Kidney (tissue), 14 donors: Measurements from ENCODE around the gene INO80D. TPM values are rescaled to one million over a fixed set of nuclear protein-coding genes. Genes with fewer than 3 reads are reported as not detected.

ENCODE experiments used
- DNase-seq, 5 donors: peaks; one replicate each; pipeline ENCODE4 v3.0.0-alpha.2; 2013 to 2020
- FAIRE-seq: peaks from 2 replicates; lab custom pipeline; 2012; peaks lifted over from hg19 to GRCh38; lab: Jason Lieb, UNC
- H3K27ac ChIP-seq, 2 donors: one replicate each; pipeline ENCODE4 v1.7.0; 2013; ENCODE audit warnings: low read depth in 2 of 2, low read length in 2 of 2, inconsistent platforms in 1 of 2
- H3K27me3 ChIP-seq: one replicate; pipeline ENCODE4 v1.7.1; 2013; ENCODE audit warnings: low read length, inconsistent platforms; ENCODE audit not compliant: control insufficient read depth, insufficient read depth
- H3K36me3 ChIP-seq, 3 donors: one replicate each; pipeline versions ENCODE4 v1.7.0 to v1.7.1; 2013; ENCODE audit warnings: low read length in 3 of 3, control low read depth in 1 of 3, inconsistent platforms in 1 of 3; ENCODE audit not compliant: insufficient read depth in 3 of 3, control insufficient read depth in 2 of 3
- H3K4me1 ChIP-seq, 3 donors: one replicate each; pipeline versions ENCODE4 v1.7.0 to v1.7.1; 2013; ENCODE audit warnings: low read length in 3 of 3, inconsistent platforms in 1 of 3, low read depth in 1 of 3; ENCODE audit not compliant: control insufficient read depth in 2 of 3, insufficient read depth in 2 of 3
- H3K4me3 ChIP-seq, 3 donors: one replicate each; pipeline versions ENCODE4 v1.7.0 to v1.8.1; 2013; ENCODE audit warnings: low read length in 3 of 3, control low read depth in 1 of 3, inconsistent platforms in 1 of 3
- H3K9ac ChIP-seq, 3 donors: one replicate each; pipeline versions ENCODE4 v1.7.0 to v1.7.1; 2013; ENCODE audit warnings: low read length in 3 of 3, control low read depth in 1 of 3, inconsistent platforms in 1 of 3
- H3K9me3 ChIP-seq, 3 donors: one replicate each; pipeline versions ENCODE4 v1.7.0 to v1.7.1; 2013; ENCODE audit warnings: low read length in 3 of 3, control low read depth in 1 of 3, inconsistent platforms in 1 of 3; ENCODE audit not compliant: control insufficient read depth in 2 of 3, insufficient read depth in 1 of 3
- intact Hi-C: fragments of 100-400 bp; cut with DNase I; formaldehyde crosslinking; loops from one replicate; pipeline ENCODE4 v1.11.1; 2022
- polyA plus RNA-seq: library from polyadenylated mRNA; stranded (reverse); fragments of 350-450 nt; fragmentation: Illumina TruSeq; extraction: RNeasy Lipid Tissue Mini Kit (QIAGEN cat#74804); gene quantifications from one replicate; pipeline ENCODE4 v1.2.3, GENCODE V29; 2014; ENCODE audit warnings: low read depth, low replicate concordance; ENCODE audit not compliant: insufficient read depth
- total RNA-seq: library from RNA; stranded (reverse); fragmentation: NEBNext Ultra II Directional; extraction: Animal tissue kit (Norgen Biotek cat#: 25700); gene quantifications from one replicate; pipeline ENCODE4 v1.2.1, GENCODE V29; 2021
- TF ChIP-seq, protein P1 (sequence below): IDR thresholded peaks from 3 replicates; pipeline ENCODE4 v1.5.1; 2012; ENCODE audit warnings: mild to moderate bottlenecking, moderate library complexity, borderline replicate concordance; ENCODE audit not compliant: insufficient read depth; ENCODE audit errors: extremely low read depth
- donor health status: control.
- donor health status: control.
- donor health status: control.
- donor health status: control.
- donor health status: control.
- donor health status: DM: yes; HTN: yes; CAD: no.
- donor health status: Normal renal cell carcinoma (clear cell type).

Gene INO80D
- total and polyA plus RNA-seq, 2 donors from 2014 or later, result 1.7 to 29.9 TPM

DNA sequence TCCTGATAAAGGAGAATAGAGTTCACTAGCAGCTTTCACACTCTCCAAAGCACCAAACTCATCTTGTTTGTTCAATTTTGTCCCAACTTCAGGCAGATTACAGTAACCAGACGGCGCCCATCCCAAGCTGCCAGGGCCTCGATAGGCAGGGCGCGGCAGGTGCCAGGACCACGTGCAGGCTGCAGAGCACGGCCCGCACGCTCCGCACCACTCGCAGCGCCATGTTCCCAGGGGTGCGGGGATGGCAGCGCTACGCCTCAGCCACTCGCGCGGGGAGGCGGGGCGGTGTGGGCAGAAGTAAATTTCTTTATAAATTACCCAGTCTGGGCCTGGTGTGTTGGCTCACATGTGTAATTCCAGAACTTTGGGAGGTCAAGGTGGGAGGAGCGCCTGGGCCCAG, 30.3 kb upstream of the INO80D start:
- DNase-seq (no peak), FAIRE-seq (no peak)
- Histone ChIP-seq H3K36me3 (peaks cover 5 to 16% (median 12%) of the 10 kb centered on the region in 3 donors), H3K9me3 (peaks cover 0 to 5% (median 0%) of the 10 kb centered on the region in 3 donors), H3K9ac (no peak overlapping the region), H3K27me3 (no peaks in the 10 kb centered on the region), H3K27ac (no peak overlapping the region), H3K4me3 (no peak overlapping the region), H3K4me1 (no peaks in the 10 kb centered on the region)
- TF ChIP-seq, protein P1, sequence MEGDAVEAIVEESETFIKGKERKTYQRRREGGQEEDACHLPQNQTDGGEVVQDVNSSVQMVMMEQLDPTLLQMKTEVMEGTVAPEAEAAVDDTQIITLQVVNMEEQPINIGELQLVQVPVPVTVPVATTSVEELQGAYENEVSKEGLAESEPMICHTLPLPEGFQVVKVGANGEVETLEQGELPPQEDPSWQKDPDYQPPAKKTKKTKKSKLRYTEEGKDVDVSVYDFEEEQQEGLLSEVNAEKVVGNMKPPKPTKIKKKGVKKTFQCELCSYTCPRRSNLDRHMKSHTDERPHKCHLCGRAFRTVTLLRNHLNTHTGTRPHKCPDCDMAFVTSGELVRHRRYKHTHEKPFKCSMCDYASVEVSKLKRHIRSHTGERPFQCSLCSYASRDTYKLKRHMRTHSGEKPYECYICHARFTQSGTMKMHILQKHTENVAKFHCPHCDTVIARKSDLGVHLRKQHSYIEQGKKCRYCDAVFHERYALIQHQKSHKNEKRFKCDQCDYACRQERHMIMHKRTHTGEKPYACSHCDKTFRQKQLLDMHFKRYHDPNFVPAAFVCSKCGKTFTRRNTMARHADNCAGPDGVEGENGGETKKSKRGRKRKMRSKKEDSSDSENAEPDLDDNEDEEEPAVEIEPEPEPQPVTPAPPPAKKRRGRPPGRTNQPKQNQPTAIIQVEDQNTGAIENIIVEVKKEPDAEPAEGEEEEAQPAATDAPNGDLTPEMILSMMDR, result no peak
- intact Hi-C loops, result no loop called here

- no peak overlapping the region for H3K27ac ChIP-seq
- TF ChIP-seq, protein P1, result no peak
- H3K27me3 ChIP-seq, result no peaks in the 10 kb centered on the region
- no peaks in the 10 kb centered on the region for H3K4me1 ChIP-seq
- DNase-seq (no peak), FAIRE-seq (no peak)
- no peak overlapping the region for H3K4me3 ChIP-seq
- H3K9ac ChIP-seq, result no peak overlapping the region
- no peaks in the 10 kb centered on the region for H3K9me3 ChIP-seq
- intact Hi-C loops, result no loop called here
- H3K36me3 ChIP-seq, result peaks cover 2 to 5% (median 4%) of the 10 kb centered on the region in 3 donors
Observed at GRCh38 chr2:206115026-206115578, 29.1 kb upstream of the INO80D start.

GRCh38 chr2:206112846-206113547, 27.0 kb upstream of the INO80D start:
- H3K4me3 ChIP-seq, result no peak overlapping the region
- H3K4me1 ChIP-seq, result no peaks in the 10 kb centered on the region
- DNase-seq, result no peak
- intact Hi-C loops, result no loop called here
- no peaks in the 10 kb centered on the region for H3K27me3 ChIP-seq
- no peak overlapping the region for H3K9ac ChIP-seq
- H3K27ac ChIP-seq, result no peak overlapping the region
- no peak for FAIRE-seq
- H3K36me3 ChIP-seq, result peaks cover 0 to 3% (median 0%) of the 10 kb centered on the region in 3 donors
- no peaks in the 10 kb centered on the region for H3K9me3 ChIP-seq
- TF ChIP-seq, protein P1, result no peak
